GM19324 (cell line): ENCODE results near the gene CCNJL.
A peak's percentile ranks its signal among the peaks of the same experiment; 100 is the strongest.

Experiments
- ATAC-seq: cut with Tn5 transposase; IDR thresholded peaks from one replicate; pipeline ENCODE4 v1.9.1; 2021; ENCODE audit warnings: mild to moderate bottlenecking, moderate library complexity; ENCODE audit not compliant: unreplicated experiment, low FRiP score

CCNJL gene

DNA sequence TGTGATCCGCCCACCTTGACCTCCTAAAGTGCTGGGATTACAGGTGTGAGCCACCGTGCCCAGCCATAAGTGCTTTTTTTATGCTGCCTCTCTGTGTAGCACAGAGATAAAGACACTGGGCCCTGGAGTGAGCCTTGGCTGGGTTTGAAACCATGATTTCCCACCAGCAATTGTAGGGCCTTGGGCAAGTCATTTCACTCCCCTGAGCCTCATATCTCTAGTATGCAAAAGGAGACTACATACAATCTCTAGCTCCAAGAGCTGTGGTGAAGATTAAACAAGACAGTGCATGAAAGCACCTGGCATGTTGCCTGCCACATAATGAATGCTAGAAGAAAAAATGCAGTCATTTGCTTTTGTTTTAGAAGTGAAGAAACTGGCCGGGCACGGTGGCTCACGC lies 79.1 kb downstream of the CCNJL start:
- no peak for ATAC-seq

DNA sequence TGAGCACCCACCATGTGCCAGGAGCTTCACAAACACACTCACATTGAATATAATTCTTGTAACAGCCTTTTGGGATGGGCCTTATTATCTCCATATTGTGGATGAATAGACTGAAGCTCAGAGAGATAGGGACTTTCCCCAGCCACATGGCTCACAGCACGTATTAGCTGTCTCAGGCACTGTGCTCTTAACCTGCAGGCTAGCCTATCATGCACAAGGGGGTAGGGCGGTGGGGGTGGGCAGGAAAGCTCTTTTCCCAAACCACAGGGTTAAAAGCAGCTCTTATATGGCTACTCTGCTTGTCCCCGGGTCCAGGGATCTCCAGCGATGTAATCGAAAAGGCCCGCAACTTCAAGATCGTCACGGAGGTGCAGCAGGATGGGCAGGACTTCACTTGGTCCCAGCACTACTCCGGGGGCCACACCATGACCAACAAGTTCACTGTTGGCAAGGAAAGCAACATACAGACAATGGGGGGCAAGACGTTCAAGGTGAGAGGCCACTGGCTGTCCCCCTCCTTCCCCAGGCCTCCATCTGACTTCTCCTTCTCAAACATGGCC lies 80.5 kb downstream of the CCNJL start:
- no peak for ATAC-seq

DNA sequence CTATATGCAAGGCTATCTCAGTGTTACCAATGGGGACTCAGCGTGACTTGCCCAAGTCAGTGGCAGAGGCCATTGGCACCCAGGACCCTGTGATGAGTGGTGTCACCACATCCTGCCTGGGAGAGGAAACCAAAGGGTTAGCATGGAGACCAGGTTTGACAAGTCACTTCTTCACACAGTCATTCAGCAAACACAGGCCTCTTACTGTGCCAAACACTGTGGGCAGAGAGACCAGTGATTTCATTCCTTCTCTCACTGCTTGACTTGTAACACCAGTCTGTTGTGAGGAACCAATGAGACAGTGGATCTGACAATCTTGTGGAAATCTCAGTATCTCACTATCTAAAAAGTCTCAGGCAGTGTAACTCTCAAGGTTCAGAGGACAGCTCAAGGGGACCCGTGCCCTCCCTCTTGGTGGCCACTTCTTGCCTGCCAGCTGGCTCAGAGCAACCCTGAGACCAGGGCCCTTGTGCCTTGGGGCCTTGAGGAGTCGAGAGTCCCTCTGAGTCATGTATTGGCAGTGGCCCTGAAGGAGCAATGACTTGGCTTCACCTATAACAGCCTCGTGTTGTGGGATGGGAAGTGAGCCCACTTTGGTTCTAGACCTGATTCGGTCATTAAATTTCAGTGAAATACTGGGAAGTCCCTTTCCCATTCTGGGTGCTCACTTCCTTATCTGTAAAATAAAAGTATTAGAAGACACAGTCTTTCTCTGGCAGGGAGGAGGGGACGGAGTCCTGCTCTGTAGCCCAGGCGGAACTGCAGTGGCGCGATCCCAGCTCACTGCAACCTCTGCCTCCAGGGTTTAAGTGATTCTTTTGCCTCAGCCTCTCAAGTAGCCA lies 81.5 kb downstream of the CCNJL start:
- peak; percentile 57 for ATAC-seq

DNA sequence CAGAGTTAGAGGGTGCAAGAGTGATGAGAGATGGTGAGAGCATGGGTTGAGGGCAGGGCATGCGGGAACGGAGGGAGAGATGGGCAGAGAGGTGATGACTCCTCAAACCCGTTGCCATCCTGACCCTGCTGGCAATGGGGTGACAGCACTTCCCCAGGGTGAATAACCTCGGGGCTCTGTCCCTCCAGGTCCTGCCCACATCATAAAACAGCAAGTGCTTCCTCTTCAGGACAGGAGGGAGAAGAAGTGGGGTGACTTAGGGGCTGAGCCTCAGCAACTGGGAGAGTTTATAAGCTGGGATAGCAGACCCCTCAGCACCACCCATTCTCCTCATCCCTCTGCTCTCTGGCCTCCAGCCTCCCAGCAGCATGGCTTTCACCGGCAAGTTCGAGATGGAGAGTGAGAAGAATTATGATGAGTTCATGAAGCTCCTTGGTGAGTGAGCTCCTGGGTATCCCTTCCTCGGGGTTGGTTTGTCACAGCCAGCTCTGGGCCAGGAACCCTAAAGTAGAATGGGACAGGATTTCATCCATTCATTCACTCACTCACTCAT lies 83.1 kb downstream of the CCNJL start, which contains the start of gene FABP6:
Gene FABP6, plus strand, starts transcription at position 317 of the 553 bp plus-strand sequence. Its CDS starts 52 bp downstream, at position 369.
- no peak for ATAC-seq

DNA sequence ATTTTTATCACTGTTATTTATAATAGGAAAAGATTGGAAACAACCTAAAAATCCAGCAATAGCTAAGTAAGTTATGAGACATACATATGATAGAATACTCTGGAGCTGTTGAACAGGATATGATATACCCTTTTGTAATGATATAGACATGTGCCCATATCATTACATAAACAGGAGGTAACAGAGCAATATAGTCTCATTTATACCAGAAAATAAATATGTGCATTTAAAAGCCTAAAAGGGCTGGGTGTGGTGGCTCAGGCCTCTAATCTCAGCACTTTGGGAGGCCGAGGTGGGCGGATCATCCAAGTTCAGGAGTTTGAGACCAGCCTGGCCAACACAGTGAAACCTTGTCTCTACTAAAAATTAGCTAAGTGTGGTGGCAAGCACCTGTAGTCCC lies 85.4 kb downstream of the CCNJL start:
- no peak for ATAC-seq

DNA sequence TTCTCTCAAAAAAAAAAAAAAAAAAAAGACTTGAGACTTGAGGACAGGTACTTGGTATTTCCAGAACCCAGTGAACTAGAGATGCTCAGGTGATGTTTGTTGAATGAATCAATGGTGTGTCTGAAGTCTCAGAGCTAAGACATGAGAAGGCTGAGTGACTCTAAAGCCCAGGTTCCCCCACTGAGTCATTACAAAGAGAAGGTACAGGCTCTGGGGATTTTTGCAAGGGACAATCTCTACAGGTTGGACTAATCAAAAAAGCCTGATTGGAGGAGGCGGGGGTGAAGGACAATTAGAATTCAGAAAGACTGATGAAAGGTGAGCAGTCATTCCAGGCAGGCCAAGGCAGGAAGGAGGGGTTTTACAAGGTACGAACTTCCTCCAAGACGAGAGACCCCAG lies 91.3 kb downstream of the CCNJL start:
- ATAC-seq: no peak

DNA sequence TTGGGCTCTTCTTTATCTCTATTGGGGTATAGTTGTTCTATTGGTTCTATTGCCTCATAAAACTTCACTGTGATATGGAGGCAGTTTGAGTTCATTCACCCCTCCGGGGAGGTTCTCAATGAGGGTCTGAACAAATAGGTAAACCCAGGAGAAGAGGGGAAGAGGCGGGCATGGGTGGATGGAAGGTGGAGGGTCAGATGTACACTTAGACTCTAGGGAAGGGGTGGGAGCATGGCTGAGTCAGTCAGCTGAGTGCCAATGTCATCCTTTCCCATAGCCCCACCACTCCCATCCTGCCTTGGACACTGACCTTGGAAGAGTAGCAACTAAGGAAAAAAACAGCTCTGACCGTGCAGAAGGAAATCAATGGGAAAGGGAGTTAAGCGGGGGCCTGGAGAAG lies 93.0 kb downstream of the CCNJL start:
- ATAC-seq: no peak

DNA sequence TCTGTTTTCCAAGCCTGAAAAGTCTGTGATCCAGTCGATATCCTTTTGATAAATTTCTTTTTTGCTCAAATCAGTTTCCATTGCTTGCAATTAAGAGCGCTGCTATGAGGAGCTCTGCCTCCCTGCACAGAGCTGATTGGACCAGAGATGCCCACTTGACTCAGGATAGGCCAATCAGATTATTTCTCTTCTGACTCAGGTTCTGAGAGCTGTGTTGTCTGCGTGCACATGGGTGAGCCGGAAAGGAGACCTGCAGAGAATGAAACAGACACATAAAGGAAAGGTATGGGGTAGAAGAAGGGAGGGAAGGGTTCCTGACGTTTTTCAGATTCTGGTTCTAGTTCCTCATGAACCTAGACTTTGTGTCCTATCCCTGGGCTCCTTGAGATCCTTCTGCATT lies 98.8 kb downstream of the CCNJL start:
- no peak for ATAC-seq

DNA sequence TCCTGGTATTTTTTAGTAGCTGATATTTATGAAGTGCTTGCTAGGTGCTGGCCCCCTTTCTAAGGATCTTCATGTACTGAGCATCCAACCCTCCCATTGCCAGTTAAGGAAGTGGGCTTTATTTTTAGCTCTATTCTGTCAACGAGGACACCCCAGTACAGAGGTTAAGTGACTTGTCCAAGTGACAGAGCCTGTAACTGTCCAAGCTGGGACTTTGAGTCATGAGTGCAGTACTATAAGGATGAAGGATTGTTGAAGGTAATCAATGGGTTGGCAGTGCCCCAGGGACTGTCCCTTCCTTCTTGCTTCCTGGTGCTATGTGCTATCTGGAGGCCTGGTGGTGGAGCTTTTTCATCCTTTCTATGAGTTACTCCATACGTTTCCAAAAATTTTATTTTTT lies 101.0 kb downstream of the CCNJL start:
- ATAC-seq: no peak

DNA sequence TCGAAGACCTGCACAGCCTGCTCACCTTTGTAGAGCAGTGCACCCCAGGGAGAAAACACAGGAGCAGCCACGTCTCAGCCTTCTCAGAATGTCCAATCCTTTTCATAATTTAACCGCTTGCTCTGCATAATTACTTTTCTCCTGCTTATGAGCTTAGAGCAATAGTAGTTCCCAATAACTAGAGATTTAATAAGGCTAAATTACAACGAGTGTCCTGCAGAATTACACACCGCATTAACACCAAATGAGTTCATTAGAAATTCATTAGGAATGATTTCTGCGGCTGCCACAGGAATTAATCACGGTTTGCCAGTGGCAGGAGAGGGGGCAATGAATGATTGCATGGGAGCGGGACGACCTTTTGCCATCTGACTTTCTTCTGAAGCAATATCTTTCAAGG lies 101.8 kb downstream of the CCNJL start:
- ATAC-seq: no peak

DNA sequence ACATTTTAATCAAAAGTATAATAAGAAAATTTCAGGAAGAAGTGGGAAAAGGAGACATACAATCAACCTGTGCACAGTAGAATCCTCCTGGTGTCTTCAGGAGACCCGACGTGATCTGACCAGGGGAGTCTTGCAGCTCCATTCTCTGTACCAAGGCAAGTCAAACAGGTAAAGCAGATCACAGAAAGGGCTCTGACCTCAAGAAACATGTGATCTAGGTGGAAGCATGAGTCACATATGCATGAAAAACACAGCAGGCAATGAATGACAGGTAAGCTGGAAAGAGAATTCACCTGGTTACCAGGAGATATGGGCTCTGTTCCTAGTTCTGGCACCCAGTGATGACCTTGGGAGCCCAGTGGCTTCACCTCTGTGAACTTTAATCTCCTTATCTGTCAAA lies 102.4 kb downstream of the CCNJL start:
- no peak for ATAC-seq

DNA sequence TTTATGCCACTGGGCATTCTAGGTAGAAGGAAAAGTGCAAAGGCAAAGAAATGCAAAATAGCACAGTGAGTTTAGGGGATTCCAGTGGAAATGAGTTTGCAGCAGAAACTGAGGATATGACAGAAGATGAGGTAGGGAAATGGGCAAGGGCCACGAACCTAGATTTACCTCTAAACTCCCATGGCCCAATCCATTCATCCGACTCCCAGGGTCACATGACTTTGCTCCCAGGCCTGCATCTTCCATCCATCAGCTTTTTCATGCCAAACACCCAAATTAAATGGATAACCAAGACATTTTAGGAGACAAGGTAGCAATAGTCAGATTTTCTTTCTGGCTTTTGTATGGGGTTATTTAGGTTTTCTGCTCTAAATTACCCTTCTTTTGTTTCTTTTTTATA lies 105.3 kb downstream of the CCNJL start:
- no peak for ATAC-seq
